Measurements from ENCODE around the gene COL8A1.

GRCh38 chr3:99614768-99615167 is 23.6 kb upstream of the COL8A1 start:
- TF ChIP-seq CTCF (IDR thresholded peaks at IDR 0.05) (no peak), EZH2 (IDR thresholded peaks at IDR 0.05; ENCODE audit: borderline replicate concordance, insufficient read depth, low read depth, low read length, poor library complexity, severe bottlenecking) (no peak)
